IMR-90 (cell line): ENCODE results near the gene RPS27.

Experiments used
- BHLHE40 ChIP-seq: fragments of 150-350 bp; IDR thresholded peaks from 2 replicates; pipeline ENCODE4 v1.6.1; 2016; ENCODE audit warnings: mild to moderate bottlenecking, low read depth, low read length
- CHD1 ChIP-seq: IDR thresholded peaks from 2 replicates; pipeline ENCODE4 v1.6.1; 2012; ENCODE audit warnings: low read depth, low read length, improper control_type of control experiment
- POLR2A ChIP-seq: IDR thresholded peaks from 2 replicates; pipeline ENCODE4 v1.6.1; 2012; ENCODE audit warnings: mild to moderate bottlenecking, low read depth, low read length
- RAD21 ChIP-seq: IDR thresholded peaks from 2 replicates; pipeline ENCODE4 v1.6.1; 2012; ENCODE audit warnings: low read length, improper control_type of control experiment
- RCOR1 ChIP-seq: IDR thresholded peaks from 2 replicates; pipeline ENCODE4 v1.6.1; 2012; ENCODE audit warnings: mild to moderate bottlenecking, low read length, improper control_type of control experiment; ENCODE audit not compliant: insufficient replicate concordance
- RFX5 ChIP-seq: IDR thresholded peaks from 2 replicates; pipeline ENCODE4 v1.8.0; 2012; ENCODE audit warnings: low read depth, mild to moderate bottlenecking, low read length, moderate library complexity
- SMC3 ChIP-seq: fragments of 150-350 bp; IDR thresholded peaks from 2 replicates; pipeline ENCODE4 v1.6.1; 2016; ENCODE audit warnings: low read depth, mild to moderate bottlenecking, antibody characterized with exemption, low read length, moderate library complexity
- TF ChIP-seq, protein P1 (sequence below): conservative IDR thresholded peaks from 2 replicates; pipeline ENCODE4 v1.5.1; 2012; ENCODE audit warnings: mild to moderate bottlenecking, low read depth, low read length, improper control_type of control experiment
- TF ChIP-seq, protein P2 (sequence below): fragments of 150-350 bp; IDR thresholded peaks from 2 replicates; pipeline ENCODE4 v1.6.1; 2017; ENCODE audit warnings: mild to moderate bottlenecking, antibody characterized with exemption, low read length, low read depth
- TF ChIP-seq, protein P3 (sequence below): fragments of 150-350 bp; IDR thresholded peaks from 2 replicates; pipeline ENCODE4 v1.6.1; 2016; ENCODE audit warnings: low read depth, mild to moderate bottlenecking, low read length, moderate library complexity, borderline replicate concordance

DNA sequence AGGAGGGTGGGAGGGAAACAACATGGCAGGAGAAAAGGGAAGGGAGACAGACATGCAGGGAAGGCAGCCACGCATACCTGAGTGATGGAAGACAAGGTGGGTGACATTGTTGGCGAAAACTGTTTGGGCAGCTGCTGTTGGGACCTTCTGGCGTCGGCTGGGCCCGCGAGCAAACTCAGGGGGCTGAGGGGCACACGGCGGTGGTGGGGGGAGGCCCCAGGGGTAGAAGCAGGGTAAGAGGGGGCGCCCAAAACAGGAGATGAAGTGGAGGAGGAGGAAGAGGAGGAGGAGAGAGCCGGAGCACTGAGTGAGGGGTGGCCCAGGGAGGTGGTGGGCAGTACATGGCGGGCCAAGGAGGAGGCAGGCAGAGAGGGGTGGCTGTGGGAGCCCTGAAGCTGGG, 39.4 kb upstream of the RPS27 start:
- TF ChIP-seq, protein P1, sequence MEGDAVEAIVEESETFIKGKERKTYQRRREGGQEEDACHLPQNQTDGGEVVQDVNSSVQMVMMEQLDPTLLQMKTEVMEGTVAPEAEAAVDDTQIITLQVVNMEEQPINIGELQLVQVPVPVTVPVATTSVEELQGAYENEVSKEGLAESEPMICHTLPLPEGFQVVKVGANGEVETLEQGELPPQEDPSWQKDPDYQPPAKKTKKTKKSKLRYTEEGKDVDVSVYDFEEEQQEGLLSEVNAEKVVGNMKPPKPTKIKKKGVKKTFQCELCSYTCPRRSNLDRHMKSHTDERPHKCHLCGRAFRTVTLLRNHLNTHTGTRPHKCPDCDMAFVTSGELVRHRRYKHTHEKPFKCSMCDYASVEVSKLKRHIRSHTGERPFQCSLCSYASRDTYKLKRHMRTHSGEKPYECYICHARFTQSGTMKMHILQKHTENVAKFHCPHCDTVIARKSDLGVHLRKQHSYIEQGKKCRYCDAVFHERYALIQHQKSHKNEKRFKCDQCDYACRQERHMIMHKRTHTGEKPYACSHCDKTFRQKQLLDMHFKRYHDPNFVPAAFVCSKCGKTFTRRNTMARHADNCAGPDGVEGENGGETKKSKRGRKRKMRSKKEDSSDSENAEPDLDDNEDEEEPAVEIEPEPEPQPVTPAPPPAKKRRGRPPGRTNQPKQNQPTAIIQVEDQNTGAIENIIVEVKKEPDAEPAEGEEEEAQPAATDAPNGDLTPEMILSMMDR = no peak
- TF ChIP-seq CHD1 = no peak
- no peak for TF ChIP-seq RCOR1
- TF ChIP-seq RAD21 = no peak
- TF ChIP-seq, protein P2, sequence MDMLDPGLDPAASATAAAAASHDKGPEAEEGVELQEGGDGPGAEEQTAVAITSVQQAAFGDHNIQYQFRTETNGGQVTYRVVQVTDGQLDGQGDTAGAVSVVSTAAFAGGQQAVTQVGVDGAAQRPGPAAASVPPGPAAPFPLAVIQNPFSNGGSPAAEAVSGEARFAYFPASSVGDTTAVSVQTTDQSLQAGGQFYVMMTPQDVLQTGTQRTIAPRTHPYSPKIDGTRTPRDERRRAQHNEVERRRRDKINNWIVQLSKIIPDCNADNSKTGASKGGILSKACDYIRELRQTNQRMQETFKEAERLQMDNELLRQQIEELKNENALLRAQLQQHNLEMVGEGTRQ = no peak
- no peak for TF ChIP-seq POLR2A
- TF ChIP-seq SMC3 = no peak
- TF ChIP-seq RFX5 = no peak
- TF ChIP-seq BHLHE40 = no peak
- TF ChIP-seq, protein P3, sequence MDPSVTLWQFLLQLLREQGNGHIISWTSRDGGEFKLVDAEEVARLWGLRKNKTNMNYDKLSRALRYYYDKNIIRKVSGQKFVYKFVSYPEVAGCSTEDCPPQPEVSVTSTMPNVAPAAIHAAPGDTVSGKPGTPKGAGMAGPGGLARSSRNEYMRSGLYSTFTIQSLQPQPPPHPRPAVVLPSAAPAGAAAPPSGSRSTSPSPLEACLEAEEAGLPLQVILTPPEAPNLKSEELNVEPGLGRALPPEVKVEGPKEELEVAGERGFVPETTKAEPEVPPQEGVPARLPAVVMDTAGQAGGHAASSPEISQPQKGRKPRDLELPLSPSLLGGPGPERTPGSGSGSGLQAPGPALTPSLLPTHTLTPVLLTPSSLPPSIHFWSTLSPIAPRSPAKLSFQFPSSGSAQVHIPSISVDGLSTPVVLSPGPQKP = no peak
